Measurements from ENCODE around the gene CTSD. TPM values are rescaled to one million over a fixed set of nuclear protein-coding genes. Genes with fewer than 3 reads are reported as not detected.

CTSD gene
- total and polyA plus RNA-seq, 8 donors, result 115 to 590 (median 257) TPM

GRCh38 chr11:1772270-1773130 is 8.8 kb upstream of the CTSD start:
- TF ChIP-seq POLR2AphosphoS5 (IDR thresholded peaks at IDR 0.05) (no peak), POLR2A (IDR thresholded peaks at IDR 0.05) (no peak), EP300 (IDR thresholded peaks at IDR 0.05) (no peak), CTCF (IDR thresholded peaks at IDR 0.05) (no peak)

DNA sequence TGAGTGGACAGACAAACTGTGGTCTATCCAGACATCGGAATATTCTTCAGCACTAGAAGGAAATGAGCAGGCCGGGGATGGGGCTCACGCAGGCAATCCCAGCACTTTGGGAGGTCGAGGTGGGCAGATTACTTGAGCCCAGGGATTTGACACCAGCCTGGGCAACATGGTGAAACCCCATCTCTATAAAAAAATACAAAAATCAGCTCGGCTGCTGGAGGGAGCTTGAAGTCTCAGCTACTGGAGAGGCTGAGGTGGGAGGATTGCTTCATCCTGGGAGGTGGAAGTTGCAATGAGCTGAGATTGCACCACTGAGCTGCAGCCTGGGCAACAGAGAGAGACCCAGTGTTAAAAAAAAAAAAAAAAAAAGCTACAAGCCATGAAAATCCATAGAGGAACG is 8.0 kb upstream of the CTSD start:
- H3K4me1 ChIP-seq, result peaks cover 10 to 31% (median 14%) of the 10 kb centered on the region in 4 donors
- DNase-seq, result peak in 1 of 2 donors; percentile 32
- H3K9me3 ChIP-seq, result peaks cover 0 to 4% (median 0%) of the 10 kb centered on the region in 4 donors
- WGBS, 5 donors, result 82 to 91% (median 87%) methylated on average over 6 of the region's 6 CpGs
- H3K27me3 ChIP-seq, result no peaks in the 10 kb centered on the region
- no peak overlapping the region for H3K4me3 ChIP-seq
- TF ChIP-seq EP300 (IDR thresholded peaks at IDR 0.05) (no peak), POLR2AphosphoS5 (IDR thresholded peaks at IDR 0.05) (no peak), CTCF (IDR thresholded peaks at IDR 0.05) (no peak), POLR2A (IDR thresholded peaks at IDR 0.05) (no peak)
- intact Hi-C loops (cut with DNase I; ENCODE audit: low total_unique reads), result no loop called here
- no peaks in the 10 kb centered on the region for H3K36me3 ChIP-seq
- H3K27ac ChIP-seq, result peak overlapping the region in 4 of 5 donors; percentile 46 to 80 (median 54)

More at GRCh38 chr11:1772270-1773130, 8.8 kb upstream of the CTSD start:
- Histone ChIP-seq H3K4me1 (peaks cover 10 to 31% (median 14%) of the 10 kb centered on the region in 4 donors), H3K27ac (peak overlapping the region; percentile 15 to 80 (median 46)), H3K9me3 (peaks cover 0 to 4% (median 0%) of the 10 kb centered on the region in 4 donors), H3K36me3 (no peaks in the 10 kb centered on the region), H3K27me3 (no peaks in the 10 kb centered on the region), H3K4me3 (peak overlapping the region in 1 of 4 donors; percentile 11)
- intact Hi-C loops (cut with DNase I; ENCODE audit: low total_unique reads), result no loop called here
- DNase-seq, result peak; percentile 68 to 84
- 12 to 25% (median 17%) methylated on average over 11 to 15 of the region's 15 CpGs for WGBS, 5 donors

DNA sequence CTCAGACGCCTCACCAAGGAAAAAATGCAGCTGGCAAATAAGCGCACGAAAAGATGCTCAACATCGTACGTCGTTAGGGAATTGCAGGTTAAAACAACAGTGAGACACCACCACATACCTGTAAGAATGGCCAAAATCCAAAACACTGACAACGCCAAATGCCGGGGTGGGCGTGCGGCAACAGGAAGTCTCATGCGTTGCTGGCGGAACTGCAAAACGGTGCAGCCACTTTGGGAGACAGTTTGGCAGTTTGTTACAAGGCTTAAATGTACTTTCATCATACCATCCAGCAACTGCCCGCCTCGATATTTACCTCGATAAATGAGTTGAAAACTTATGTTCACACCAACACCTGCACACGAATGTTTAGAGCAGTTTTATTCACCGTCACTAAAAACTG is 7.5 kb upstream of the CTSD start:
- Histone ChIP-seq H3K27ac (peak overlapping the region in 2 of 5 donors; percentile 61 to 80), H3K27me3 (no peaks in the 10 kb centered on the region), H3K36me3 (no peaks in the 10 kb centered on the region), H3K4me1 (peaks cover 10 to 31% (median 14%) of the 10 kb centered on the region in 4 donors), H3K9me3 (peaks cover 0 to 1% (median 0%) of the 10 kb centered on the region in 4 donors), H3K4me3 (no peak overlapping the region)
- DNase-seq, result peak in 1 of 2 donors; percentile 23
- intact Hi-C loops (cut with DNase I; ENCODE audit: low total_unique reads), result no loop called here
- WGBS, 5 donors, result 81 to 92% (median 84%) methylated on average over 18 of the region's 18 CpGs
- TF ChIP-seq POLR2A (IDR thresholded peaks at IDR 0.05) (no peak), POLR2AphosphoS5 (IDR thresholded peaks at IDR 0.05) (no peak), EP300 (IDR thresholded peaks at IDR 0.05) (no peak), CTCF (IDR thresholded peaks at IDR 0.05) (no peak)

DNA sequence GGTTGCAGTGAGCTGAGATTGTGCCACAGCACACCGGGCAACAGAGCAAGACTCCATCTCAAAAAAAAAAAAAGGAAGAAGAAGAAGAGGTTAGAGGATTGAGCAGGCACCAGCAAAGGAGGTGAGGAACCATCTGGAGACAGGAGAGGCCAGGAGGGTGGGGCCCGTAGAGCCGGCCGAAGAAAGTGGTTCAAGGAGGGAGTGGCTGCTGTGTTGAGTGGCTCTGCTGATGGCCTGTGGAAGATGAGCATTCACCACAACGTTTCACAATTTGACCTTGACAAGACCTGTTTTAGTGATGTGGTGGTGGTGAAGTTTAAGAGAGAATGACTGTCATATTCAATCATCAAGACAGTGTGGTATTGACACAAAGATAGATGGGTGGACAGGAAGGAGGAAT is 6.8 kb upstream of the CTSD start:
- no peaks in the 10 kb centered on the region for H3K9me3 ChIP-seq
- peak overlapping the region in 2 of 5 donors; percentile 61 to 80 for H3K27ac ChIP-seq
- H3K36me3 ChIP-seq, result no peaks in the 10 kb centered on the region
- intact Hi-C loops (cut with DNase I; ENCODE audit: low total_unique reads), result no loop called here
- WGBS, 5 donors, result 65 to 79% (median 68%) methylated on average over 5 of the region's 5 CpGs
- TF ChIP-seq POLR2A (IDR thresholded peaks at IDR 0.05), result no peak
- no peak for TF ChIP-seq POLR2AphosphoS5 (IDR thresholded peaks at IDR 0.05)
- peaks cover 10 to 31% (median 14%) of the 10 kb centered on the region in 4 donors for H3K4me1 ChIP-seq
- H3K4me3 ChIP-seq, result no peak overlapping the region
- DNase-seq, result peak in 1 of 2 donors; percentile 23
- no peaks in the 10 kb centered on the region for H3K27me3 ChIP-seq

Data from stomach (tissue), 9 donors.